Lower leg skin (tissue), 4 donors: ENCODE results near the gene CKMT2. TPM values are rescaled to one million over a fixed set of nuclear protein-coding genes. Genes with fewer than 3 reads are reported as not detected.

ENCODE experiments used
- DNase-seq, 2 donors: peaks; one replicate each; pipeline ENCODE4 v3.0.0-alpha.2; 2019; ENCODE audit warnings: low spot score in 2 of 2
- H3K4me3 ChIP-seq: fragments of 200-600 bp; sonication (generic); 2 replicates; pipeline ENCODE4 v1.5.1; 2017; ENCODE audit warnings: mild to moderate bottlenecking, low read depth; ENCODE audit not compliant: poor library complexity, severe bottlenecking
- CTCF ChIP-seq, 3 donors: fragments of 450-650 bp; IDR thresholded peaks; one replicate each; pipeline ENCODE4 v1.5.1; 2016; ENCODE audit warnings: antibody characterized with exemption in 3 of 3, mild to moderate bottlenecking in 3 of 3, moderate library complexity in 2 of 3
- POLR2A ChIP-seq, 2 donors: fragments of 450-650 bp; IDR thresholded peaks; one replicate each; pipeline ENCODE4 v1.6.1; 2016 to 2017; ENCODE audit warnings: antibody characterized with exemption in 2 of 2, mild to moderate bottlenecking in 1 of 2, moderate library complexity in 1 of 2
- WGBS, 2 donors: methylation state at CpG; one replicate each; pipeline ENCODE4 v1.1.5; 2018; 5-methylcytosine and 5-hydroxymethylcytosine counted together
- intact Hi-C: fragments of 100-400 bp; cut with DNase I; formaldehyde crosslinking; loops from one replicate; pipeline ENCODE4 v1.15.0; 2023; ENCODE audit warnings: low total_unique reads
- total RNA-seq, 4 donors: library from RNA; depleted of rRNA; stranded (reverse); fragments of >200 nt; gene quantifications; one replicate each; pipeline ENCODE4 v1.1.0, GENCODE V29; 2016

The CKMT2 gene
- total RNA-seq, 4 donors from 2014 or later: 4.0 to 19.7 (median 7.8) TPM

- TF ChIP-seq CTCF (IDR thresholded peaks at IDR 0.05): no peak
- no peak for TF ChIP-seq POLR2A (IDR thresholded peaks at IDR 0.05)
- intact Hi-C loops: no loop called here
- WGBS, 2 donors: 94 to 96% methylated on average over 4 of the region's 4 CpGs
- H3K4me3 ChIP-seq: no peak overlapping the region
- DNase-seq: no peak
Measured at GRCh38 chr5:81244451-81244850, 11.3 kb downstream of the CKMT2 start.

GRCh38 chr5:81245871-81246235 is 12.7 kb downstream of the CKMT2 start:
- no peak overlapping the region for H3K4me3 ChIP-seq
- TF ChIP-seq CTCF (IDR thresholded peaks at IDR 0.05): no peak
- TF ChIP-seq POLR2A (IDR thresholded peaks at IDR 0.05): no peak
- WGBS, 2 donors: 82% methylated on average over 5 of the region's 5 CpGs
- intact Hi-C loops: no loop called here
- no peak for DNase-seq

- WGBS, 2 donors: 86% methylated on average over 6 of the region's 6 CpGs
- DNase-seq: no peak
- intact Hi-C loops: no loop called here
- no peak for TF ChIP-seq POLR2A (IDR thresholded peaks at IDR 0.05)
- TF ChIP-seq CTCF (IDR thresholded peaks at IDR 0.05): no peak
- H3K4me3 ChIP-seq: no peak overlapping the region
Measured at GRCh38 chr5:81246697-81247096, 13.6 kb downstream of the CKMT2 start.

- no peak overlapping the region for H3K4me3 ChIP-seq
- intact Hi-C loops: no loop called here
- TF ChIP-seq POLR2A (IDR thresholded peaks at IDR 0.05): no peak
- TF ChIP-seq CTCF (IDR thresholded peaks at IDR 0.05): no peak
- WGBS, 2 donors: 62 to 67% methylated on average over 3 of the region's 3 CpGs
- no peak for DNase-seq
Measured at GRCh38 chr5:81247441-81247972, 14.4 kb downstream of the CKMT2 start.

- DNase-seq: no peak
- H3K4me3 ChIP-seq: no peak overlapping the region
- intact Hi-C loops: no loop called here
- 81 to 90% methylated on average over 4 of the region's 4 CpGs for WGBS, 2 donors
- TF ChIP-seq POLR2A (IDR thresholded peaks at IDR 0.05): no peak
- TF ChIP-seq CTCF (IDR thresholded peaks at IDR 0.05): no peak
Measured at GRCh38 chr5:81249240-81249639, 16.1 kb downstream of the CKMT2 start.

GRCh38 chr5:81250004-81250403 is 16.9 kb downstream of the CKMT2 start:
- DNase-seq: no peak
- no peak overlapping the region for H3K4me3 ChIP-seq
- TF ChIP-seq CTCF (IDR thresholded peaks at IDR 0.05) (no peak), POLR2A (IDR thresholded peaks at IDR 0.05) (no peak)
- intact Hi-C loops: no loop called here
- 96 to 100% methylated on average over 1 of the region's 1 CpG for WGBS, 2 donors
